Heart left ventricle (tissue), 13 donors: ENCODE results near the gene CYTH1.

Source experiments
- CTCF ChIP-seq, 12 donors: fragments of 200-600 bp; sonication (generic) in 4 of 12; IDR thresholded peaks; one replicate each; pipeline versions ENCODE4 v1.5.0 to v1.8.0; 2018 to 2022; ENCODE audit warnings: antibody characterized with exemption in 12 of 12, mild to moderate bottlenecking in 5 of 12
- POLR2A ChIP-seq, 2 donors: fragments of 450-650 bp; IDR thresholded peaks; one replicate each; pipeline ENCODE4 v1.6.1; 2017; ENCODE audit warnings: antibody characterized with exemption in 2 of 2, mild to moderate bottlenecking in 2 of 2, moderate library complexity in 2 of 2
- donor health status: ischemic (EF 13 %, LVEDD 7.1; RV severe dilation, severe dysfunction).
- donor health status: DM: no; HTN: yes; CAD: no.
- donor health status: DM: no; HTN: no; CAD: no.
- donor health status: ischemic (EF 25% LVEDD 6.9; RV normal size, moderate dysfunction).
- donor health status: ischemic (EF 25% LVEDD 5.7; RV mildly dilated, moderate dysfunction).
- donor health status: ischemic (EF 35%, LVEDD 5.7; RV mildly dilated, moderate dysfunction).
- donor health status: nonischemic (EF 11% LVEDD 7.7; RV severe dilation, severe dysfunction).
- donor health status: DM: yes; HTN: yes; CAD: no.
- donor health status: PGD.
- donor health status: ischemic (EF 29% LVEDD 5.4; RV normal size, mild dysfunction).
- donor health status: nonischemic (EF 23%, LVEDD 6.1; RV moderate dilation, normal function).

DNA sequence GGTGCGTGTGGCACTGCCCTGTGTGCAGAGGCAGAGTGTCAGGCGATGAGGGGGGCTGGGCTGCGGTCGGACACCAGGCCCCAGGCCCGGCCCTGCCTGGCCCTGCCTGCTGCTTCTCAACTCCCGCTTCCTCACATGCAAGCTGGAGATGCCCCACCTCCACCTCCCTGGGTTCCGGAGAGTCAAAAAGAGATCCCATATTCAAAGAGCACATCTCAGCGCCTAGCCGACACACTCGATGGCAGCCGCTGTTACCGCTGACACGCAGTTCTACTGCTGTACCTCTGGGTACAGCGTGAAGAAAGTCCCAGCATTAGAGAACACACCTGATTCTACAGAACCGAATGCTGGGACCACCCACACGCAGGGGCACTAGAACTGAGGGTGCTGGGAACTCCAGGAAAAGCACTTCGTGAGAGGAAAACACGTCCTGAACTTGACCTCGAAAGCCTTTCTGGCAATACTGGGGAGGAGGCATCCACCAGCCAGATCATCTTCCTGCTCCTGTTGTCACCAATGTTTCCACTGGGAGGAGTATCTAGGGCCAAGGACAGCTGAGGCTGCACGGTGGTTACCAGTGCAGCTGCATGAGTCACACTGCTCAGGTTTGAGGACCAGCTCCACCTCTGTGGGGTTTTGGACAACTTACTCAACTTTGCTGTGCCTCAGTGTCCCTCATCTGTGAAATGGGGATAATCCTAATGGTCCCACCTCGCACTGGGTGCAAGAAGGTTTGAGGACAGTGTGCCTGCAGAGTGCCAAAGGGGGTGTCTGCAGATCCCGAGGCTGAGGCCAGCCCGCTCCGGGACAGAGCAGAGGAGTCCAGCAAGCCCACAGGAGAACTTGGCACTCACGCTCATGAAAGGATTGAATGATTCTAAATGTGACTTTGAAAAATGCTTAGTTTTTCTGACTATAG lies 104.5 kb downstream of the CYTH1 start:
- TF ChIP-seq POLR2A (IDR thresholded peaks at IDR 0.05) (no peak), CTCF (IDR thresholded peaks at IDR 0.05) (no peak)
